Left ventricle myocardium inferior (tissue), 1 donor: ENCODE measurements around the gene UQCR11. TPM values are rescaled to one million over a fixed set of nuclear protein-coding genes. Genes with fewer than 3 reads are reported as not detected.

ENCODE experiments used
- DNase-seq: peaks from one replicate; pipeline ENCODE4 v3.0.0-alpha.2; 2020
- H3K27ac ChIP-seq: fragments of 200-600 bp; replicated peaks from 2 replicates; pipeline ENCODE4 v1.8.0; 2021
- H3K27me3 ChIP-seq: fragments of 200-600 bp; 2 replicates; pipeline ENCODE4 v1.8.0; 2021; ENCODE audit warnings: low read depth
- H3K36me3 ChIP-seq: fragments of 200-600 bp; 2 replicates; pipeline ENCODE4 v1.8.0; 2021
- H3K4me1 ChIP-seq: fragments of 200-600 bp; 2 replicates; pipeline ENCODE4 v1.8.0; 2021
- H3K4me3 ChIP-seq: fragments of 200-600 bp; 2 replicates; pipeline ENCODE4 v1.8.0; 2021; ENCODE audit warnings: mild to moderate bottlenecking, moderate library complexity
- H3K9me3 ChIP-seq: fragments of 200-600 bp; replicated peaks from 2 replicates; pipeline ENCODE4 v1.8.0; 2021
- CTCF ChIP-seq: fragments of 200-600 bp; IDR thresholded peaks from 2 replicates; pipeline ENCODE4 v1.8.0; 2021; ENCODE audit warnings: antibody characterized with exemption, mild to moderate bottlenecking, borderline replicate concordance
- intact Hi-C: fragments of 100-400 bp; cut with micrococcal nuclease; formaldehyde crosslinking; loops from one replicate; pipeline ENCODE4 v1.11.0; 2022
- total RNA-seq: library from RNA; stranded (reverse); fragmentation: NEBNext Ultra II Directional; extraction: Animal tissue kit (Norgen Biotek cat#: 25700); gene quantifications from one replicate; pipeline ENCODE4 v1.2.1, GENCODE V29; 2021
- donor health status: DM: no; HTN: yes; CAD: no; lungs with severe emphysema.

UQCR11 gene
- total RNA-seq, 1 donor from 2014 or later = 942 TPM

DNA sequence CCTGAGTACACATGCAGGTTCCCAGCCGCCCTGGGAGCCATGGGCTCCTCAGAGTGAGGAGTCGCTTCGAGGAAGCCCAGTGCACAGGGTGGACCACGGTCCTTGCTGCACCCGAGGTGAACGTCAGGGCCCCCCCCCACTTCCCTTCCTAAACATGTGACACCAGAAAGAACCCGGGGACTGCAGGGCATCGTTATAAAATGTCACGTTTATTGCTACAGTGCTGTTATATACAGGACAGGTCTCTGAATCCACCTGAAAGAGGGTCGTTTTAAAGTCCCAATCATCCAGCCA lies 3.8 kb upstream of the UQCR11 start:
- no peak overlapping the region for H3K4me3 ChIP-seq
- intact Hi-C loops = no loop called here
- no peak for DNase-seq
- no peaks in the 10 kb centered on the region for H3K9me3 ChIP-seq
- TF ChIP-seq CTCF = no peak
- peaks cover 24% of the 10 kb centered on the region for H3K4me1 ChIP-seq
- no peaks in the 10 kb centered on the region for H3K27me3 ChIP-seq
- H3K27ac ChIP-seq = no peak overlapping the region
- H3K36me3 ChIP-seq = peaks cover 36% of the 10 kb centered on the region

GRCh38 chr19:1608359-1609102 lies 3.3 kb upstream of the UQCR11 start:
- Histone ChIP-seq H3K27ac (no peak overlapping the region), H3K4me3 (no peak overlapping the region), H3K9me3 (no peaks in the 10 kb centered on the region), H3K4me1 (peaks cover 30% of the 10 kb centered on the region), H3K27me3 (no peaks in the 10 kb centered on the region), H3K36me3 (peaks cover 32% of the 10 kb centered on the region)
- intact Hi-C loops = no loop called here
- DNase-seq = no peak
- TF ChIP-seq CTCF = no peak

GRCh38 chr19:1606138-1606651 lies 933 bp upstream of the UQCR11 start:
- intact Hi-C loops = no loop called here
- Histone ChIP-seq H3K9me3 (no peaks in the 10 kb centered on the region), H3K36me3 (peaks cover 18% of the 10 kb centered on the region), H3K4me3 (peak overlapping the region; percentile 90), H3K27ac (peak overlapping the region; percentile 97), H3K4me1 (peaks cover 47% of the 10 kb centered on the region), H3K27me3 (no peaks in the 10 kb centered on the region)
- DNase-seq = no peak
- no peak for TF ChIP-seq CTCF

DNA sequence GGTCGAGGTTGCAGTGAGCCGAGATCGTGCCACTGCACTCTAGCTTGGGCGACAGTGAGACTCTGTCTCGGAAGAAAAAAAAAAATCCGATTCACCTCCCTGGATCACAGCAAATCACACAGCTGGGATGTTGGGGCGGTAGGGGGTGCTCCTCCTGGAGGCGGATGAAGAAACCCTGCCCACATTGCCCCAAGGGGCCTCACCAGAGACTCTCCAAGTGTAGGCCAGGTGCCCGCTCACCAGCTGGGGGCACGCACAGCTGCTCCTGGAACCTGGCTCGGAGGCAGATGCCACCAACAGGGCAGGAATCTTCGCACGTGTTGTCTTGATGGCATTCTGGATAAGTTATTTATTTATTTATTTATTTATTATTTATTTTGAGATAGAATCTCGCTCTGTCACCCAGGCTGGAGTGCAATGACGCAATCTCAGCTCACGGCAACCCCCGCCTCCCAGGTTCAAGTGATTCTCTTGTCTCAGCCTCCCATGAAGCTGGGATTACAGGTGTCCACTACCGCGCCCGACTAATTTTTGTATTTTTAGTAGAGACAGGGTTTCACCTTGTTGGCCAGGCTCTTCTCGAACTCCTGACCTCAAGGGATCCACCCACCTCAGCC lies 3.1 kb downstream of the UQCR11 start:
- DNase-seq = no peak
- Histone ChIP-seq H3K4me1 (peaks cover 47% of the 10 kb centered on the region), H3K4me3 (no peak overlapping the region), H3K27me3 (no peaks in the 10 kb centered on the region), H3K9me3 (no peaks in the 10 kb centered on the region), H3K36me3 (peaks cover 37% of the 10 kb centered on the region), H3K27ac (no peak overlapping the region)
- intact Hi-C loops = no loop called here
- no peak for TF ChIP-seq CTCF

DNA sequence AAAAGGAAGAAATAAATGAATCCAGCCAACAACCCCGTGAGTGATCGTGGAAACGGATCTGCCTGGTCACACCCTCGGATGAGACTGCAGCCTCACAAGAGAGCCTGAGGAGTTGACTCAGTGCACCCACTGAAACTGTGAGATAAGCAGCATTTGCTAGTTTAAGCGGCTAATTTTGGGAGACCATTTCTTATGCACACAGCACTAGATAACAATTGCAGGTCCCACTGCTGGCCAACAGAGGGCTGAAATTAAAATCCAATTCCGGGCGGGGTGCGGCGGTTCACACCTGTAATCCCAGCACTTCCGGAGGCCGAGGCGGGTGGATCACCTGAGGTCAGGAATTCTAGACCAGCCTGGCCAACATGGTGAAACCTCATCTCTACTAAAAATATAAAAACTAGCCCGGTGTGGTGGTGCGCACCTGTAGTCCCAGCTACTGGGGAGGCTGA lies 3.6 kb downstream of the UQCR11 start:
- Histone ChIP-seq H3K27ac (no peak overlapping the region), H3K9me3 (no peaks in the 10 kb centered on the region), H3K4me3 (no peak overlapping the region), H3K4me1 (peaks cover 46% of the 10 kb centered on the region), H3K27me3 (no peaks in the 10 kb centered on the region), H3K36me3 (peaks cover 42% of the 10 kb centered on the region)
- TF ChIP-seq CTCF = no peak
- intact Hi-C loops = no loop called here
- DNase-seq = no peak
